RPMI8226 (cell line): ENCODE measurements around the gene DHX36.

Experiments
- DNase-seq: peaks from one replicate; pipeline ENCODE4 v3.0.0-alpha.2; 2015

DHX36 gene

GRCh38 chr3:154223519-154223918 lies 100.8 kb downstream of the DHX36 start:
- no peak for DNase-seq
